Activated CD8-positive, alpha-beta memory T cell treated with anti-CD3 and anti-CD28 coated beads, Interleukin-2, amount 50 U/mL, for 1 hour (primary cell): ENCODE data around the gene KLHL26.
"Not testable (repeated sequence)": the region's sequence is repeated elsewhere in the genome, so short reads cannot be mapped to it uniquely, and the experiment has no call there.

ENCODE experiments used
- DNase-seq: peaks from one replicate; pipeline ENCODE4 v3.0.0-alpha.2; 2020; ENCODE audit errors: extremely low read depth

KLHL26 gene

DNA sequence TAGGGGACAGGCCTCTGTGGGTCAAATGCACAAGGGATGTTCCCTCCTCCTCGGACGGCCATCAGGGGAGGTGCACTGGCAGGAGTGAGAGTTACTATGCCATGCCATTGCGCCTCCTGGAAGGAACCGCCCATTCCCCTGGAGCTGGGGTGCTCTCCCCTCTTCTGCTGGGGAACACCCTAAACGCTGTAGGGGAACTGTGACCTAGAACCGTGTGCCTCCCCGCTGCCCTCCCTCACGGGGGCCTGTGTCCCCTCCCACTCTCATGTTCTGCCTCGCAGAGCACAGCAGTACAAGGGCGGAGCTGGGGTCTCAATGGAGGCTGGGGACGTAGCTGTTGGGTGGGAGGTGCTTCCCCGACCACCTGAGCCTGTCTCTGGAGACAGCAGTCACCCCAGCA is 29.5 kb downstream of the KLHL26 start:
- no peak for DNase-seq

DNA sequence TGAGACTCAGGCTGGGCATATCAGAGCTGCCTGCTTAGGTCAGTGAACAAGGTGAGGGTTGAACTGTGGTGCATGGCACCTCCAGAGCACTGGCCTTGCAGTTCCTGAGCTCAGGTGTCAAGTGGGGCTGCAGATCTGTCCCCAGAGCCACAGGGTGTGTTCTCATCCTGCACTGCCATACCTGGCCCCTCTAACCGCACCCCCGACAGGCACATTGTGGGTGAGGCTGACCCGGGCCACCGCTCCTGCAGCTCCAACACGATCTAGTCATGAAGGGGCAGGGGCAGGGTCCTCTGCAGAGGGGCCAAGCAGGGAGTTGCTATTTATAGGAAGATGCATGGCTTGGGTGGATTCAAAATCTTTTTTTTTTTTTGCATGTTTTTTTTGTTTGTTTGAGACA is 30.0 kb downstream of the KLHL26 start:
- no peak for DNase-seq

DNA sequence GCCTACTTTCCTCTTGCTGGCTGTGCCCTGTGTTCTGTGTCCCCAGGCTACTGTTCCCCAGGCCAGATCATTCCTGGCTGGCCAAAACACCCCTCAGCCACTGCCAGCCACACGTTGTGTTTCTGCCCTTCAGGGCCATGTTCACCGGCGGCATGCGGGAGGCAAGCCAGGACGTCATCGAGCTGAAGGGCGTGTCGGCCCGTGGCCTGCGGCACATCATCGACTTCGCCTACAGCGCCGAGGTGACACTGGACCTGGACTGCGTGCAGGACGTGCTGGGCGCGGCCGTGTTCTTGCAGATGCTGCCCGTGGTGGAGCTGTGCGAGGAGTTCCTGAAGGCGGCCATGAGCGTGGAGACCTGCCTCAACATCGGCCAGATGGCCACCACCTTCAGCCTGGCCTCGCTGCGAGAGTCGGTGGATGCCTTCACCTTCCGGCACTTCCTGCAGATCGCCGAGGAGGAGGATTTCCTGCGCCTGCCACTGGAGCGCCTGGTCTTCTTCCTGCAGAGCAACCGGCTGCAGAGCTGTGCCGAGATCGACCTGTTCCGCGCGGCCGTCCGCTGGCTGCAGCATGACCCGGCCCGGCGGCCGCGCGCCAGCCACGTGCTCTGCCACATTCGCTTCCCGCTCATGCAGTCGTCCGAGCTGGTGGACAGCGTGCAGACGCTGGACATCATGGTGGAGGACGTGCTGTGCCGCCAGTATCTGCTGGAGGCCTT is 30.9 kb downstream of the KLHL26 start:
- DNase-seq: no peak

- DNase-seq: no peak
Measured at GRCh38 chr19:18668252-18668631, 31.4 kb downstream of the KLHL26 start.

DNA sequence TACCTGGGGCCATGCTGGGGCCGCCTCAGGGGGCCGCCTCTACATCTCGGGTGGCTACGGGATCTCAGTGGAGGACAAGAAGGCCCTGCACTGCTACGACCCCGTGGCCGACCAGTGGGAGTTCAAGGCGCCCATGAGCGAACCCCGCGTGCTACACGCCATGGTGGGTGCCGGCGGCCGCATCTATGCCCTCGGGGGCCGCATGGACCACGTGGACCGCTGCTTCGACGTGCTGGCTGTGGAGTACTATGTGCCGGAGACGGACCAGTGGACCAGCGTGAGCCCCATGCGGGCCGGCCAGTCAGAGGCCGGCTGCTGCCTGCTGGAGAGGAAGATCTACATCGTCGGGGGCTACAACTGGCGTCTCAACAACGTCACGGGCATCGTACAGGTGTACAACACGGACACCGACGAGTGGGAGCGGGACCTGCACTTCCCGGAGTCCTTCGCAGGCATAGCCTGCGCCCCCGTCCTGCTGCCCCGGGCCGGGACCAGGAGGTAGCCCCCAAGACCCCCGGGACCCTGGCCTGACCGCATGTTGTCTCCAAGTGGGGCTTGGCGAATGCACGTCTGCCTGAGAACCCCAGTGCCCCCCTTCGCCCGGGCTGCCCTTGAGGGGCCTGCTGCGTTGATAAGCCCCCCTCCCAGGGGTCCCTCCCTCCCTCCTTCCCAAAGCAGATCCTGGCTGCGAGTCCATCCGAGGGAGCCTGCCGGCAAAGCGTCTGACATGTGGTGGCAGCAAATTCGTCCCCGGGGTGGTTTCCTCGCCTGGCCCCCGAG is 32.1 kb downstream of the KLHL26 start:
- DNase-seq: no peak

- no peak for DNase-seq
Measured at GRCh38 chr19:18669524-18669817, 32.6 kb downstream of the KLHL26 start.

DNA sequence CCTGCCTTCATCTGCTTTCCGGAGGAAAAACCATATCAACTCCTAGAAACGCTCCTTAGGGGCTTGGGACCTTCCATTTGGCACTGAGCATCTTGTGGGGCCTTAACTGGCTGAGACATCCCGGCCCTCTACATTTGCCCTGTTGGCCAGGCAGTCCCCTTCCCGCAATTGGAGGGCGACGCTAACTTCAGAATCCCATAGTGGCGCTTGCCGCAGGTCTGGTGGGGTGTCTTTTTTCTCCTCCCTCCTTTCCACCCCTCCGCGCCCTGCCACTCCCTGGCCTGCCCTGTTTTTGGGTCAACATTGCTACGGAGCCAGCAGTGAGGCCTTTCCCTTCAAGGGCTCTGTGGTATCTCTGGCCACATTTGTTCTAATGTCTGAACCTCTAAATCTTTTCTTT is 33.1 kb downstream of the KLHL26 start:
- no peak for DNase-seq

DNA sequence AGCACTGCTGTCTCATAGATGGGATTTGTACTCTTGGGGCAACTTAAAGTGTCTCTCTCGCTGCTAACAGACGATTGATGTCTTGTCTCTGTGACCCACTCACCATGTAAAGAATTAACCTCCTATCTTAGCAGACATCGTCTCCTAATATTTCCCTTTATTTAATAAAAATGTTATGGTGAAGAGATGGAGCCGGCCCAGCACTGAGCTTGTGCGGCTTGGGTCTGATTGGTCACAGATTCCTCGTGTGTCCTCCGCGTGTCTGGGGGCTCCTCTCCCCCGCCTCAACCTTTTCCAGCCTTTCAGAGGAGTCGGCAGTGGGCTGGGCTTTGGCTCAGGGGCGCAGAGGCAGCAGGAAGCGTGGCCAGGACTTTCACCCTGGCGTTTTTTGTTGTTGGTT is 33.5 kb downstream of the KLHL26 start:
- no peak for DNase-seq

GRCh38 chr19:18671303-18672043 is 34.6 kb downstream of the KLHL26 start:
- DNase-seq: no peak

GRCh38 chr19:18672044-18672451 is 35.2 kb downstream of the KLHL26 start:
- DNase-seq: no peak

- DNase-seq: no peak
Measured at GRCh38 chr19:18672606-18673337, 35.9 kb downstream of the KLHL26 start.

GRCh38 chr19:18674616-18675015 is 37.8 kb downstream of the KLHL26 start:
- DNase-seq: no peak

GRCh38 chr19:18675779-18676178 is 39.0 kb downstream of the KLHL26 start:
- DNase-seq: no peak

DNA sequence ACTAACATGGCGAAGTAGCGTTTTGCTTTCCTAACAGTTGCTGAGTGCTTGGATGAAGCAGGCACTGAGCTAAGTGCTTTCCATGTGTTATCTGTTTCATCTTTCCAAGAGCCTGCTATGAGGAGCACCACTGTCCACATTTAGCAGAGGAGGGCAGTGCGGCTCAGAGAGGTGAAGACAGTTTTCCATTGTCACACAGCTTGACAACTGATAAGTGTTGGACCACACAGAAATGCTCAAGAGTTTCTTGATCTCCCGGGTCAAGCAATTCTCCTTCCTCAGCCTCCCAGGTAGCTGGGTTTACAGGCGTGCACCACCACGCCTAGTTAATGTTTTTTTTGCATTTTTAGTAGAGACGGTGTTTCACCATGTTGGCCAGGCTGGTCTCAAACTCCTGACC is 39.9 kb downstream of the KLHL26 start:
- DNase-seq: no peak

GRCh38 chr19:18677156-18677555 is 40.3 kb downstream of the KLHL26 start:
- DNase-seq: no peak

DNA sequence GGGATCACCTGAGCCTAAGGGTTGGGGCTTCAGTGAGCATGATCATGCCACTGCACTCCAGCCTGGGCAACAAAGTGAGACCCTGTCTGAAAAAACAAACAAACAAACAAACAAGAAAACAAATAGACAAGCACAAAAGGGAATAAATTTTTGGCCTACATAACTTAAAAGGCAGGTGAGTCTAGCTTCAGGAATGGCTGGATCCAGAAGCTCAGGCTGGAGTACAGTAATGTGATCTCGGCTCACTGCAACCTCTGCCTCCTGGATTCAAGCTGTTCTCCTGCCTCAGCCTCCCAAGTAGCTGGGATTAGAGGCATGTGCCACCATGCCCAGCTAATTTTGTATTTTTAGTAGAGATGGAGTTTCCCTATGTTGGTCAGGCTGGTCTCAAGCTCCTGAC is 43.3 kb downstream of the KLHL26 start:
- not testable (repeated sequence) for DNase-seq

DNA sequence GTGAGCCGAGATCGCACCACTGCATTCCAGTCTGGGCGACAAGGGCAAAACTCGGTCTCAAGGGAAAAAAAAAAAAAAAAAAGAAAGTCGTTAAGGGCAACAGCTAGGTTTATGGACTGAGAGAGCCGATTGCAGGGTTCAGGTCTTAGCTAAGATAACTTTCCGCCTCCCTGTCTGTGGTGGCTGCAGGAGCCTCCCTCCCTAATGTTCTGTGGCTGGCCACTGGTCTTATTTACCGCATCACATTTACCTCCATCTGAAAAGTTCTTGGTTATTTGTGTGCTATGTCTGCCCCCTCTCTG is 45.9 kb downstream of the KLHL26 start:
- no peak for DNase-seq

GRCh38 chr19:18683109-18683957 is 46.5 kb downstream of the KLHL26 start, which contains the start of gene CRTC1:
CRTC1 (plus strand) TSS chr19:18683680; CDS start chr19:18683703, 23 bp downstream.
- peak; percentile 73 for DNase-seq

- no peak for DNase-seq
Measured at GRCh38 chr19:18683958-18684641, 47.3 kb downstream of the KLHL26 start.

DNA sequence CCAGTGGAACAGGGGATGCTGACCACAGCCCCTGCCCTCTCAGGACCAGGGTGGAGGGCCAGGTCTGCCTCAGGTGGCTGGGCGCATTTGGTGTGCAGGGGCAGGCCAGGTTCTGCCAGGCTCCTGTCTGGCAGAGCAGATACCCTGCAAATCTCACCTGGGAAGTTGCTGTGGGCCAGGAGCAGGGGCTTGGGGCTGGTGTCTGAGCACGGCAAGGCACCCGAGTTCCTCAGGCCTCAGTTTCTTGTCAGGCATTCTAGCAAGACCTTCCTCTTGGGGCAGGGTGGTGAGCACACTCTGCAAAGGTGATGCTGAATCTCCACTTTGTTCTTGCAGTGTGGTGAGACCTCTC is 47.8 kb downstream of the KLHL26 start:
- DNase-seq: no peak
